HCT116 (cell line): ENCODE results near the gene POLR1A. TPM values are rescaled to one million over a fixed set of nuclear protein-coding genes. Genes with fewer than 3 reads are reported as not detected.

Experiments
- ATAC-seq: fragments of 200-7000 bp; cut with Tn5 transposase; 2 replicates; pipeline ENCODE4 v1.9.1; 2020; ENCODE audit warnings: mild to moderate bottlenecking, moderate library complexity
- BruUV-seq: library from RNA; stranded (reverse); fragments of 400-500 nt; replicated peaks from 2 replicates; lab custom pipeline; 2021; lab: Mats Ljungman, UMichigan
- CTCF ChIA-PET: fragments of 300-600 bp; sonication (Branson Sonifier 250); formaldehyde crosslinking; loops from one replicate; lab custom pipeline; 2021; ENCODE audit warnings: antibody characterized with exemption; lab: Charles Lee
- POLR2A ChIA-PET: fragments of 300-600, 350-600 bp; sonication (Branson Sonifier 250); formaldehyde crosslinking; loops from one replicate; lab custom pipeline; 2021; ENCODE audit warnings: antibody characterized with exemption; lab: Charles Lee
- RAD21 ChIA-PET, 2 experiments: fragments of 300-600 bp; sonication (Branson Sonifier 250); formaldehyde crosslinking; loops; one replicate each; lab custom pipeline; 2023; ENCODE audit warnings: low total read pairs in 2 of 2; ENCODE audit not compliant: uncharacterized antibody in 2 of 2, unreplicated experiment in 2 of 2, low non-redundant PET in 1 of 2; lab: Charles Lee
- DNase-seq: peaks from one replicate; pipeline ENCODE4 v3.0.0-alpha.2; 2010; ENCODE audit warnings: low read depth, low spot score
- H2AFZ ChIP-seq: fragments of 200-600 bp; shearing (Covaris generic), sonication (generic); 2 replicates; pipeline ENCODE4 v1.6.1; 2017; ENCODE audit warnings: low read depth, mixed run types, mixed read lengths, antibody characterized with exemption, low read length; ENCODE audit not compliant: poor library complexity, severe bottlenecking
- H3K27ac ChIP-seq: 2 replicates; pipeline ENCODE4 v1.5.1; 2012; ENCODE audit warnings: low read depth, low read length
- H3K27me3 ChIP-seq: fragments of 200-600 bp; sonication (generic); 2 replicates; pipeline ENCODE4 v1.6.1; 2016; ENCODE audit warnings: mixed run types, low read length, mixed read lengths; ENCODE audit not compliant: insufficient read depth
- H3K36me3 ChIP-seq, 2 experiments: fragments of 200-500 bp in 1 of 2; fragments of 200-600 bp in 1 of 2; sonication (Bioruptor generic) in 1 of 2; sonication (generic) in 1 of 2; 2 replicates each; pipeline versions ENCODE4 v1.5.1 to v1.6.1; 2014 to 2016; ENCODE audit warnings: low read length in 2 of 2, inconsistent platforms in 1 of 2, mixed read lengths in 1 of 2, mixed run types in 1 of 2; ENCODE audit not compliant: insufficient read depth in 2 of 2, control insufficient read depth in 1 of 2
- H3K4me1 ChIP-seq, 2 experiments: fragments of 200-600 bp in 1 of 2; sonication (generic) in 1 of 2; 2 replicates each; pipeline versions ENCODE4 v1.5.1 to v1.6.1; 2012 to 2017; ENCODE audit warnings: low read length in 2 of 2, inconsistent platforms in 1 of 2, mild to moderate bottlenecking in 1 of 2, mixed read lengths in 1 of 2, mixed run types in 1 of 2, moderate library complexity in 1 of 2; ENCODE audit not compliant: insufficient read depth in 2 of 2, control insufficient read depth in 1 of 2
- H3K4me2 ChIP-seq: fragments of 200-600 bp; sonication (generic); 2 replicates; pipeline ENCODE4 v1.6.1; 2017; ENCODE audit warnings: mixed run types, low read length, mixed read lengths
- H3K4me3 ChIP-seq, 2 experiments: fragments of 200-600 bp in 1 of 2; sonication (generic) in 1 of 2; replicated peaks in 1 of 2; 2 replicates each; pipeline ENCODE4 v1.5.1; 2011 to 2016; ENCODE audit warnings: low read length in 2 of 2, control low read depth in 1 of 2, low read depth in 1 of 2, mild to moderate bottlenecking in 1 of 2, mixed read lengths in 1 of 2, mixed run types in 1 of 2
- H3K79me2 ChIP-seq: fragments of 200-600 bp; sonication (generic); 2 replicates; pipeline ENCODE4 v1.6.1; 2017; ENCODE audit warnings: mild to moderate bottlenecking, mixed run types, low read length, moderate library complexity, mixed read lengths; ENCODE audit not compliant: insufficient read depth
- H3K9ac ChIP-seq: fragments of 200-600 bp; sonication (generic); 2 replicates; pipeline ENCODE4 v1.6.1; 2016; ENCODE audit warnings: low read length, mixed read lengths
- H3K9me2 ChIP-seq: fragments of 200-600 bp; sonication (generic), shearing (Covaris generic); 2 replicates; pipeline ENCODE4 v1.6.1; 2017; ENCODE audit warnings: mixed run types, mild to moderate bottlenecking, moderate library complexity; ENCODE audit not compliant: insufficient read depth
- H3K9me3 ChIP-seq, 2 experiments: fragments of 200-500 bp in 1 of 2; fragments of 200-600 bp in 1 of 2; sonication (Bioruptor generic) in 1 of 2; sonication (generic) in 1 of 2; 2 replicates each; pipeline ENCODE4 v1.6.1; 2014 to 2017; ENCODE audit warnings: low read length in 2 of 2, mixed read lengths in 2 of 2, inconsistent platforms in 1 of 2, low read depth in 1 of 2, mild to moderate bottlenecking in 1 of 2, mixed run types in 1 of 2, moderate library complexity in 1 of 2; ENCODE audit not compliant: control insufficient read depth in 1 of 2, insufficient read depth in 1 of 2
- H4K20me1 ChIP-seq: fragments of 200-600 bp; sonication (generic), shearing (Covaris generic); 2 replicates; pipeline ENCODE4 v1.6.1; 2017; ENCODE audit warnings: mixed run types, mild to moderate bottlenecking, moderate library complexity; ENCODE audit not compliant: insufficient read depth
- ELF1 ChIP-seq: IDR thresholded peaks from 2 replicates; pipeline ENCODE4 v1.6.1; 2012; ENCODE audit warnings: low read depth, borderline replicate concordance
- EZH2 ChIP-seq: fragments of 200-600 bp; sonication (generic); IDR thresholded peaks from 2 replicates; pipeline ENCODE4 v1.6.1; 2017; ENCODE audit warnings: antibody characterized with exemption, mixed run types
- EZH2phosphoT487 ChIP-seq: fragments of 200-600 bp; IDR thresholded peaks from 2 replicates; pipeline ENCODE4 v1.6.1; 2018; ENCODE audit warnings: antibody characterized with exemption, borderline replicate concordance
- JUND ChIP-seq: IDR thresholded peaks from 2 replicates; pipeline ENCODE4 v1.6.1; 2012
- RAD21 ChIP-seq: IDR thresholded peaks from 2 replicates; pipeline ENCODE4 v1.6.1; 2012; ENCODE audit warnings: low read depth, mild to moderate bottlenecking
- REST ChIP-seq: IDR thresholded peaks from 2 replicates; pipeline ENCODE4 v1.6.1; 2012; ENCODE audit warnings: low read depth
- TCF7L2 ChIP-seq: IDR thresholded peaks from 2 replicates; pipeline ENCODE4 v1.7.0; 2011; ENCODE audit warnings: borderline replicate concordance, inconsistent platforms; ENCODE audit not compliant: insufficient read depth, insufficient read length; ENCODE audit errors: extremely low read depth
- ZBTB33 ChIP-seq: IDR thresholded peaks from 2 replicates; pipeline ENCODE4 v1.6.1; 2011; ENCODE audit warnings: mild to moderate bottlenecking, low read length, moderate library complexity; ENCODE audit not compliant: insufficient replicate concordance; ENCODE audit errors: extremely low read depth
- intact Hi-C: fragments of 100-400 bp; cut with micrococcal nuclease; formaldehyde crosslinking; loops from 2 replicates; pipeline ENCODE4 v1.10.0; 2022
- total RNA-seq: library from RNA; stranded (reverse); gene quantifications from one replicate; pipeline ENCODE4 v1.2.1, GENCODE V29; 2021; ENCODE audit not compliant: unreplicated experiment

The POLR1A gene
- total RNA-seq, 1 experiment from 2014 or later, result 46.6 TPM

GRCh38 chr2:85975581-85975980 lies 130.1 kb downstream of the POLR1A start:
- POLR2A ChIA-PET, result no interaction called here

GRCh38 chr2:85974390-85974789 lies 131.3 kb downstream of the POLR1A start:
- no peak overlapping the region for H2AFZ ChIP-seq
- no peaks in the 10 kb centered on the region for H3K36me3 ChIP-seq
- H3K27me3 ChIP-seq, result no peaks in the 10 kb centered on the region
- no peak for ATAC-seq
- H3K9ac ChIP-seq, result no peak overlapping the region
- peaks cover 3 to 7% of the 10 kb centered on the region in 2 experiments; a peak in 2 of 4 replicates for H3K9me3 ChIP-seq
- ChIA-PET POLR2A (no interaction called here), CTCF (no interaction called here), RAD21 (no interaction called here)
- H3K27ac ChIP-seq, result no peak overlapping the region
- H3K79me2 ChIP-seq, result no peaks in the 10 kb centered on the region
- H4K20me1 ChIP-seq, result no peaks in the 10 kb centered on the region
- H3K4me3 ChIP-seq, result no peak overlapping the region
- no TSS peak for BruUV-seq
- DNase-seq, result no peak
- H3K4me1 ChIP-seq, result no peaks in the 10 kb centered on the region
- TF ChIP-seq RAD21, result no peak
- no peak for TF ChIP-seq JUND
- intact Hi-C loops, result no loop called here
- no peak overlapping the region for H3K4me2 ChIP-seq
- H3K9me2 ChIP-seq, result no peaks in the 10 kb centered on the region

More at GRCh38 chr2:85975581-85975980, 130.1 kb downstream of the POLR1A start:
- no TSS peak for BruUV-seq
- DNase-seq, result no peak
- Histone ChIP-seq H3K9me2 (no peaks in the 10 kb centered on the region), H2AFZ (no peak overlapping the region), H3K27me3 (no peaks in the 10 kb centered on the region), H3K79me2 (no peaks in the 10 kb centered on the region), H4K20me1 (no peaks in the 10 kb centered on the region), H3K4me2 (no peak overlapping the region), H3K36me3 (no peaks in the 10 kb centered on the region), H3K4me1 (peaks cover 0 to 1% of the 10 kb centered on the region in 2 experiments; a peak in 1 of 4 replicates), H3K9me3 (peaks cover 2 to 7% of the 10 kb centered on the region in 2 experiments; a peak in 2 of 4 replicates), H3K27ac (no peak overlapping the region), H3K4me3 (no peak overlapping the region), H3K9ac (no peak overlapping the region)
- TF ChIP-seq EZH2phosphoT487, result no peak
- intact Hi-C loops, result no loop called here
- ChIA-PET RAD21 (no interaction called here), CTCF (no interaction called here)
- ATAC-seq, result no peak

- Histone ChIP-seq H4K20me1 (no peaks in the 10 kb centered on the region), H3K27me3 (no peaks in the 10 kb centered on the region), H3K4me2 (no peak overlapping the region), H3K4me1 (no peaks in the 10 kb centered on the region), H3K4me3 (no peak overlapping the region), H3K9me3 (peaks cover 3 to 7% of the 10 kb centered on the region in 2 experiments; a peak in 2 of 4 replicates), H2AFZ (no peak overlapping the region), H3K27ac (no peak overlapping the region), H3K36me3 (no peaks in the 10 kb centered on the region), H3K9me2 (no peaks in the 10 kb centered on the region), H3K9ac (no peak overlapping the region), H3K79me2 (no peaks in the 10 kb centered on the region)
- ChIA-PET RAD21 (no interaction called here), CTCF (no interaction called here), POLR2A (no interaction called here)
- intact Hi-C loops, result no loop called here
- no TSS peak for BruUV-seq
- no peak for DNase-seq
- ATAC-seq, result no peak
- TF ChIP-seq TCF7L2 (no peak), REST (no peak), ELF1 (no peak), EZH2 (no peak), ZBTB33 (no peak)
These were observed 133.3 kb downstream of the POLR1A start for GRCh38 chr2:85972355-85972754.
